GM21526 (cell line): Measurements from ENCODE around the gene MAPK12.
A peak's percentile ranks its signal among the peaks of the same experiment; 100 is the strongest.

ENCODE experiments used
- ATAC-seq: cut with Tn5 transposase; IDR thresholded peaks from one replicate; pipeline ENCODE4 v1.9.1; 2021; ENCODE audit warnings: moderate library complexity; ENCODE audit not compliant: unreplicated experiment, low FRiP score

MAPK12 gene

GRCh38 chr22:50253046-50253915 lies 8.2 kb downstream of the MAPK12 start:
- no peak for ATAC-seq

GRCh38 chr22:50252082-50253045 lies 9.1 kb downstream of the MAPK12 start:
- no peak for ATAC-seq

GRCh38 chr22:50251477-50252081 lies 9.9 kb downstream of the MAPK12 start:
- no peak for ATAC-seq

GRCh38 chr22:50250555-50251476 lies 10.7 kb downstream of the MAPK12 start, which contains the start of gene HDAC10:
TSS of gene HDAC10 (minus strand) at chr22:50251265. CDS start at chr22:50251032, 233 bp downstream.
- ATAC-seq, result no peak

GRCh38 chr22:50250249-50250554 lies 11.3 kb downstream of the MAPK12 start:
- ATAC-seq, result no peak

- no peak for ATAC-seq
Measured at GRCh38 chr22:50249341-50250248, 11.9 kb downstream of the MAPK12 start.

GRCh38 chr22:50248196-50249081 lies 13.0 kb downstream of the MAPK12 start:
- no peak for ATAC-seq

- no peak for ATAC-seq
Measured at GRCh38 chr22:50247748-50248147, 13.7 kb downstream of the MAPK12 start.

- ATAC-seq, result no peak
Measured at GRCh38 chr22:50246242-50247175, 15.0 kb downstream of the MAPK12 start.

- no peak for ATAC-seq
Measured at GRCh38 chr22:50245214-50246072, 16.0 kb downstream of the MAPK12 start.

- ATAC-seq, result peak; percentile 55
Measured at GRCh38 chr22:50244420-50245213, 16.9 kb downstream of the MAPK12 start, which contains the start of gene TUBGCP6. TSS of gene TUBGCP6 (minus strand) at chr22:50245023. CDS start at chr22:50244459, 564 bp downstream.

GRCh38 chr22:50243685-50244419 lies 17.6 kb downstream of the MAPK12 start:
- ATAC-seq, result peak; percentile 1

- ATAC-seq, result no peak
Measured at GRCh38 chr22:50242406-50242949, 19.0 kb downstream of the MAPK12 start.

- ATAC-seq, result no peak
Measured at GRCh38 chr22:50238755-50239154, 22.7 kb downstream of the MAPK12 start.
